Effector memory CD8-positive, alpha-beta T cell (primary cell): ENCODE results near the gene CFAP119.
"Not testable (repeated sequence)": the region's sequence is repeated elsewhere in the genome, so short reads cannot be mapped to it uniquely, and the experiment has no call there.

Experiments
- ATAC-seq: fragments of 150-1000 bp; cut with Tn5 transposase; replicated peaks from 2 replicates; pipeline ENCODE4 v1.10.0; 2021; ENCODE audit warnings: mild to moderate bottlenecking, moderate library complexity
- DNase-seq, 3 experiments: peaks; one replicate each; pipeline ENCODE4 v3.0.0; 2021
- H3K27ac Mint-ChIP-seq, 2 donors: one replicate each; pipeline ENCODE4 v1.8.0; 2022; ENCODE audit warnings: mild to moderate bottlenecking in 2 of 2, mixed read lengths in 2 of 2, moderate library complexity in 2 of 2
- H3K27me3 Mint-ChIP-seq, 2 donors: one replicate each; pipeline ENCODE4 v1.8.0; 2022; ENCODE audit warnings: mixed read lengths in 2 of 2
- H3K36me3 Mint-ChIP-seq: one replicate; pipeline ENCODE4 v1.8.0; 2022; ENCODE audit warnings: mild to moderate bottlenecking, moderate library complexity, mixed read lengths; ENCODE audit not compliant: insufficient read depth
- H3K4me1 Mint-ChIP-seq, 2 donors: one replicate each; pipeline ENCODE4 v1.8.0; 2022; ENCODE audit warnings: low read depth in 2 of 2, mixed read lengths in 2 of 2
- H3K4me3 Mint-ChIP-seq, 2 donors: one replicate each; pipeline ENCODE4 v1.8.0; 2022; ENCODE audit warnings: mild to moderate bottlenecking in 2 of 2, mixed read lengths in 2 of 2, moderate library complexity in 2 of 2
- H3K9me3 Mint-ChIP-seq, 2 donors: one replicate each; pipeline ENCODE4 v1.8.0; 2022; ENCODE audit warnings: mixed read lengths in 2 of 2
- total RNA-seq, 9 experiments: gene quantifications; one replicate each; lab custom pipeline; 2026; lab: John Stamatoyannopoulos, UW

Gene CFAP119
- 1.3 to 4.7 (median 2.8) reads per million in 9 experiments for total RNA-seq

GRCh38 chr16:30761928-30762902, at the start of gene CFAP119, which contains the start of gene RNF40:
TSS of gene CFAP119 (minus strand) at chr16:30762062. CDS start at chr16:30761748, 314 bp downstream.
TSS of gene RNF40 (plus strand) at chr16:30762322. CDS start at chr16:30762546, 224 bp downstream.
- no peaks in the 10 kb centered on the region for H3K27me3 Mint-ChIP-seq
- H3K9me3 Mint-ChIP-seq, result no peaks in the 10 kb centered on the region
- DNase-seq, result peak; percentile 84 to 89 (median 88)
- peak within 1 kb of the TSS; percentile 93 to 96 for H3K27ac Mint-ChIP-seq
- peaks cover 52% of the 10 kb centered on the region for H3K36me3 Mint-ChIP-seq
- ATAC-seq, result peak; percentile 92
- H3K4me3 Mint-ChIP-seq, result peak within 1 kb of the TSS; percentile 95
- peaks cover 34 to 35% of the 10 kb centered on the region in 2 donors for H3K4me1 Mint-ChIP-seq

- not testable (repeated sequence) for H3K36me3 Mint-ChIP-seq, H3K9me3 Mint-ChIP-seq, H3K4me3 Mint-ChIP-seq, H3K27ac Mint-ChIP-seq, DNase-seq, ATAC-seq
- Mint-ChIP-seq H3K27me3 (peaks cover 9 to 14% of the 10 kb centered on the region in 2 donors), H3K4me1 (peaks cover 15 to 20% of the 10 kb centered on the region in 2 donors)
These were observed 47.8 kb upstream of the CFAP119 start for GRCh38 chr16:30809675-30810074.

- not testable (repeated sequence) for H3K9me3 Mint-ChIP-seq, H3K36me3 Mint-ChIP-seq, H3K4me3 Mint-ChIP-seq, H3K27ac Mint-ChIP-seq, ATAC-seq, DNase-seq
- peaks cover 11 to 17% of the 10 kb centered on the region in 2 donors for H3K4me1 Mint-ChIP-seq
- H3K27me3 Mint-ChIP-seq, result peaks cover 9 to 14% of the 10 kb centered on the region in 2 donors
These were observed 47.1 kb upstream of the CFAP119 start for GRCh38 chr16:30808890-30809426.

- H3K9me3 Mint-ChIP-seq, result no peaks in the 10 kb centered on the region
- H3K4me1 Mint-ChIP-seq, result peaks cover 6 to 13% of the 10 kb centered on the region in 2 donors
- no peak overlapping the region for H3K27ac Mint-ChIP-seq
- H3K4me3 Mint-ChIP-seq, result no peak overlapping the region
- peaks cover 9 to 14% of the 10 kb centered on the region in 2 donors for H3K27me3 Mint-ChIP-seq
- DNase-seq, result no peak
- H3K36me3 Mint-ChIP-seq, result peaks cover 3% of the 10 kb centered on the region
- ATAC-seq, result no peak
These were observed 46.3 kb upstream of the CFAP119 start for GRCh38 chr16:30808146-30808545.

GRCh38 chr16:30805370-30806169, 43.7 kb upstream of the CFAP119 start:
- Mint-ChIP-seq H3K9me3 (no peaks in the 10 kb centered on the region), H3K4me3 (peak overlapping the region; percentile 75 to 79), H3K36me3 (peaks cover 3% of the 10 kb centered on the region), H3K27me3 (peaks cover 9 to 14% of the 10 kb centered on the region in 2 donors), H3K4me1 (peaks cover 6 to 16% of the 10 kb centered on the region in 2 donors), H3K27ac (peak overlapping the region; percentile 55 to 90)
- peak; percentile 91 for ATAC-seq
- peak; percentile 26 to 41 (median 34) for DNase-seq

GRCh38 chr16:30805056-30805369, 43.2 kb upstream of the CFAP119 start:
- DNase-seq (no peak), ATAC-seq (peak; percentile 28)
- Mint-ChIP-seq H3K4me1 (peaks cover 6 to 16% of the 10 kb centered on the region in 2 donors), H3K27me3 (peaks cover 9 to 14% of the 10 kb centered on the region in 2 donors), H3K36me3 (peaks cover 3% of the 10 kb centered on the region), H3K27ac (peak overlapping the region; percentile 55 to 67), H3K4me3 (peak overlapping the region; percentile 75 to 79), H3K9me3 (no peaks in the 10 kb centered on the region)

GRCh38 chr16:30802936-30803335, 41.1 kb upstream of the CFAP119 start:
- Mint-ChIP-seq H3K27ac (peak overlapping the region in 1 of 2 donors; percentile 83), H3K27me3 (peaks cover 9% of the 10 kb centered on the region in 2 donors), H3K36me3 (peaks cover 3% of the 10 kb centered on the region), H3K9me3 (no peaks in the 10 kb centered on the region), H3K4me3 (no peak overlapping the region), H3K4me1 (peaks cover 6 to 16% of the 10 kb centered on the region in 2 donors)
- no peak for DNase-seq
- no peak for ATAC-seq

GRCh38 chr16:30797670-30798309, 35.9 kb upstream of the CFAP119 start:
- ATAC-seq (no peak), DNase-seq (no peak)
- Mint-ChIP-seq H3K27ac (no peak overlapping the region), H3K36me3 (no peaks in the 10 kb centered on the region), H3K9me3 (no peaks in the 10 kb centered on the region), H3K4me1 (no peaks in the 10 kb centered on the region), H3K4me3 (no peak overlapping the region), H3K27me3 (no peaks in the 10 kb centered on the region)

GRCh38 chr16:30794634-30795033, 32.8 kb upstream of the CFAP119 start:
- Mint-ChIP-seq H3K9me3 (no peaks in the 10 kb centered on the region), H3K4me1 (no peaks in the 10 kb centered on the region), H3K36me3 (no peaks in the 10 kb centered on the region), H3K4me3 (no peak overlapping the region), H3K27ac (no peak overlapping the region), H3K27me3 (no peaks in the 10 kb centered on the region)
- DNase-seq (no peak), ATAC-seq (no peak)

GRCh38 chr16:30793508-30794069, 31.7 kb upstream of the CFAP119 start:
- ATAC-seq (no peak), DNase-seq (no peak)
- Mint-ChIP-seq H3K27ac (no peak overlapping the region), H3K9me3 (no peaks in the 10 kb centered on the region), H3K36me3 (no peaks in the 10 kb centered on the region), H3K4me3 (no peak overlapping the region), H3K4me1 (no peaks in the 10 kb centered on the region), H3K27me3 (peaks cover 0 to 2% of the 10 kb centered on the region in 2 donors)

GRCh38 chr16:30787613-30788378, 25.9 kb upstream of the CFAP119 start:
- Mint-ChIP-seq H3K36me3 (no peaks in the 10 kb centered on the region), H3K4me3 (peak overlapping the region; percentile 83 to 88), H3K4me1 (peaks cover 5 to 8% of the 10 kb centered on the region in 2 donors), H3K27ac (no peak overlapping the region), H3K27me3 (peaks cover 14 to 20% of the 10 kb centered on the region in 2 donors), H3K9me3 (no peaks in the 10 kb centered on the region)
- ATAC-seq, result no peak
- no peak for DNase-seq
